Hindlimb muscle (tissue), 1 donor: ENCODE measurements around the gene TMEM101. TPM values are rescaled to one million over a fixed set of nuclear protein-coding genes. Genes with fewer than 3 reads are reported as not detected.
A peak's percentile ranks its signal among the peaks of the same experiment; 100 is the strongest.
"Not testable (repeated sequence)": the region's sequence is repeated elsewhere in the genome, so short reads cannot be mapped to it uniquely, and the experiment has no call there.

Experiments used
- DNase-seq: peaks from one replicate; pipeline ENCODE4 v3.0.0-alpha.2; 2013
- polyA plus RNA-seq: library from polyadenylated mRNA; unstranded; fragments of 120-200 nt; gene quantifications from one replicate; pipeline ENCODE4 v1.2.1, GENCODE V29; 2013; ENCODE audit not compliant: insufficient read length

The TMEM101 gene
- polyA plus RNA-seq, 1 donor: 33.1 TPM

GRCh38 chr17:44000141-44000860, 14.5 kb downstream of the TMEM101 start:
- no peak for DNase-seq

DNA sequence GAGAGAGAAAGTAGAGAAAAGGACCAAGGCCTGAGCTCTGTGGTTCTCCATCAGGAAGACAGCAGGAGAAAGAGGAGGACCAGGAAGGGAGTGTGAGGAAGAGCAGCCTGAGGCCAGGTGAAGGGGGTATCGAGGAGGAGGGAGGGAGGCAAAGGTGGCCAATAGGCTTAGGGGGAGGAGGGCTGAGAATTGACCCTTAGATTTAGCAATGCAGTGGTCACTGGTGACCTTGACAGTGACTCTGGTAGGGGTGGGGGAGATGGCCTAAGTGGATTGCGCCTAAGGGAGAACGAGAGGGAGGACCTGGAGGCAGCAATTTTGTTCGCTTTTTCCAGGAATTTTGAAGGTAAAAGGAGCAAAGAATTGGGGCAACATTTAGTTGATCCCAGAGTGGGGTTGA, 15.7 kb downstream of the TMEM101 start:
- DNase-seq: no peak

GRCh38 chr17:43998552-43998951, 16.2 kb downstream of the TMEM101 start:
- DNase-seq: no peak

DNA sequence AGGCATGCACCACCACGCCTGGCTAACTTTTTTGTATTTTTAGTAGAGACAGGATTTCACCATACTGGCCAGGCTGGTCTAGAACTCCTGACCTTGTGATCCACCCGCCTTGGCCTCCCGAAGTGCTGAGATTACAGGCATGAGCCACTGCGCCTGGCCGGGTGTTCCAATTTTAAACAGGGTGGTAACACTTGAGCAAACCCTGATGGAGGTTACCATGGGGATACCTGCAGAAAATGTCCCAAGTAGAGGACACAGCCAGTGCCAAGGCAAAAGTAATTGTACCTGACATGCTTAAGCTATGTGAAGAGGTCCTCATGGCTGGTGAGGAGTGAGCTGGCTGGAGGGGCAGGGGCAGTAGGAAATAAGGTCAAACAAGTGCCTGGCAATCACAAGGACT, 17.6 kb downstream of the TMEM101 start:
- not testable (repeated sequence) for DNase-seq

GRCh38 chr17:43995150-43995471, 19.7 kb downstream of the TMEM101 start:
- DNase-seq: no peak

DNA sequence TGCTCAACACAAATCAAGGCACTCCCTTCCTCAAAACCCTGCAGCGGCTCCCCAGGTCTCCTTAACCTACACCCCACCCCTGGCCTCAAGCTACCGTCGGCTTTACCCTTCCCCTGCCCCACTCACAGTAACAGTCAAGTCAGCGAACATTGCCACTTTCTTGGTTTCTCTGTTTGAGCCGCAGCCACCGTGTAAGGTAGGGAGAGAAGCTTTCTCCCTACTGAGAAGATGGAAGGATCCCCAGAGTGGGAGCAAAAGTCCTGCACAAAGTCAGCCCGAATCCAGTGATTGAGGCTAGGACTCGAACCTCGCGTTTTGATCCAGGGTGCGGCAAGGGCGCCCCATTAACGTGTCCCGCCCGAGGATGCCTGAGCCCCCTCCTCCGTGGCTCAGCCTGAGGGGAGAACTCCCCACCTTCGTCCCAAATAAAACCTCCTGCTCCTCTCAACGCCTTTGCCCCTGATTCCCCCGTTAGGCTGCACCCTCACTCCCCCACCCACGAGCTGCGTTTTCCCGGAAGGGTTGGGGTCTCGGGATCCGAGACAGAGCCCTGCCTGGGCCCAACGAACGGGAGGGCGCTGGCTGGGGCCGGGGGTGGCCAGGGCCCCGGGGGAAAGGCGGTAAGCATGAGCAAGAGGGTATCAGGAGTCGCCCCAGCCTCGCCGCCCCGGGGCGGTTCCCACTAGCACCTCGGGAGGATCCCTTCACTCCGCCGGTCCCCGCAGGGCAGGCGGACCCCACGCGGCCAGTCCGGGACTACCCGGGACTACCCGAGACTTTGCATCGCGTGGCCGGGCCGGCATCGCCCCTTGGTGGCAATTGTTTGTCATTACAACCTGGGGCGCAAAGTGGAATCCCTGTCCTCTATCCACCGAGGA, 20.3 kb downstream of the TMEM101 start:
- DNase-seq: peak; percentile 42

DNA sequence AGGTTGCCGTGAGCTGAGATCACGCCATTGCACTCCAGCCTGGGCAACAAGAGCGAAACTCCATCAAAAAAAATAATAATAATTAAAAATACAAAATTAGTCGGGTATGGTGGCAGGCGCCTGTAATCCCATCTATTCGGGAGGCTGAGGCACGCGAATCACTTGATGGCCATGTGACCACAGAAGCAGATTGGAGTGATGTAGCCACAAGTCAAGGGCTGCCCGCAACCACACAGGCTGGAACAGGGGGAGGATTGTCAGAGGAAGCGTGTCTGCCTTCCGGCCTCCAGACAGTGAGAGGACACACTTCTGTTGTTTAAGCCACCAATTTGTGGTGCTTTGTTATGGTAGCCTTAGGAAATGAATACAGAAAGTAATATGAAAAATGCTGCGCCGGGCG, 22.1 kb downstream of the TMEM101 start:
- no peak for DNase-seq

DNA sequence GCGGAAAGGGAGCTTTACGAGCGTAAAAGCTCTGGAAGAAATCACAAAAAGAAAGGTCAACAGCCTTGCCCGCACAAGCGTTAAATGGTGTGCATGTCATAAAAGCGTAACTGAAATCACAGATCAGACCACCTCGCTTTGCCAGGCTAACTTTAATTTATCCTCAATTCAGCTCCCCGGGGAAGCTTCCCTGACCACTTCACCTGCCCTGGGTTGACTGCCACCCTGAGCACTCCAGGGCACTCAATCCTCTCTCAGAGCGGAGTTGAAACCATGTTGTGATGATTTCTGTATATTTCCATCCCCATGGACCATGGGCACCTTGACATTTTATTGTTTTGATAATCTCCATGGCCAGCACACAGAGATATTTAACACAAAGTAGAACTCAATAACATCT, 26.5 kb downstream of the TMEM101 start:
- no peak for DNase-seq

GRCh38 chr17:43987131-43988021, 27.4 kb downstream of the TMEM101 start:
- DNase-seq: no peak

DNA sequence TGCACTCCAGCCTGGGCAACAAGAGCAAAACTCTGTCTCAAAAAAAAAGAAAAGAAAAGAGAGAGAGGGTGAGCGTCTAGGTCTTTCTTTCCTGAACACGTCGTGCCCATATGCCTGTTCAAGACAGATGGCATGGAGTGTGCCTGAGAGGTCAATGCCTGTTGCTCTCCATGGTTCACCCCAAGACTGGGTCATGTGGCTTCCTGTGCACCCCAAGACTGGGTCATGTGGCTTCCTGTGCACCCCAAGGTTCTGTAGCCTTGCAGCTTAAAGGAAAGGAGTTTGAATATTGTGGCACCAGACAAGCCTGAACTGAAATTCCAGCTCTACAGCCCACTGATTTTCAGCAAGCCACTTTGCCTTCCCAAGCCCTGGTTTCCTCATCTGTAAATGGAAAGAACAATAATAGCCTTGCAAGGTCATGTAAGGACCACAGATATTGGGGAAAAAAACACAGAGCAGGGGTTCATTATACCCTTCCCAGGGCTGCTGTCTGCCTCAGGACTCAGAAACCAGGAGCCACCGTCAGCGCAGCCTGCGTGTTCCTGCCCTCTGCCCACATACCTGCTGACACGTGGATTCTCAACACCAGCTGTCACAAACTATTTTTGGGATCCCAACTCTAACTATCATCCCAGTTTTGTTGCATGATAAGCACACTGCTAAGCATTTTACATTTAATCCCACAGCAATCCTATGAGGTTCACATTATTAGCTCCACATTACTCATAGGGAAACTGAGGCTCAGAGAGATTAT, 28.4 kb downstream of the TMEM101 start:
- no peak for DNase-seq

DNA sequence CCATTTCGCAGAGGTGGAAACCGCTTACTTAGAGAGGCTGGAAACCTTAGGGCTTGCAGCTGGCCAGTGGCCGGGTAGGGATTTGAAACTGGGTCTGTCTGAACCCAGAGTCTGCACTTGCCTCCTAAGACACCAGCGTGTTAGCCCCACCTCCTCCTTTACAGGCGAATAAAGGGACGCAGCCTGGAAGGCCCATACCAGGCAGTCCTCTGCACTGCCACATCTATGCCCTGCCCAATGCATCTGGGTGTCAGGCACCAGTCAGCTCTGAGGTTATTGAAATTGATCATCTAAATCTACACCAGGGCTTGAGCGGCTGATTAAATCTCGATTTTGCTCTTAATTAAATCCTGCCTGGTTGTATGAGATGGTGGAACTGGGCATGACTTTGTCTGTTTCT, 30.2 kb downstream of the TMEM101 start:
- no peak for DNase-seq

DNA sequence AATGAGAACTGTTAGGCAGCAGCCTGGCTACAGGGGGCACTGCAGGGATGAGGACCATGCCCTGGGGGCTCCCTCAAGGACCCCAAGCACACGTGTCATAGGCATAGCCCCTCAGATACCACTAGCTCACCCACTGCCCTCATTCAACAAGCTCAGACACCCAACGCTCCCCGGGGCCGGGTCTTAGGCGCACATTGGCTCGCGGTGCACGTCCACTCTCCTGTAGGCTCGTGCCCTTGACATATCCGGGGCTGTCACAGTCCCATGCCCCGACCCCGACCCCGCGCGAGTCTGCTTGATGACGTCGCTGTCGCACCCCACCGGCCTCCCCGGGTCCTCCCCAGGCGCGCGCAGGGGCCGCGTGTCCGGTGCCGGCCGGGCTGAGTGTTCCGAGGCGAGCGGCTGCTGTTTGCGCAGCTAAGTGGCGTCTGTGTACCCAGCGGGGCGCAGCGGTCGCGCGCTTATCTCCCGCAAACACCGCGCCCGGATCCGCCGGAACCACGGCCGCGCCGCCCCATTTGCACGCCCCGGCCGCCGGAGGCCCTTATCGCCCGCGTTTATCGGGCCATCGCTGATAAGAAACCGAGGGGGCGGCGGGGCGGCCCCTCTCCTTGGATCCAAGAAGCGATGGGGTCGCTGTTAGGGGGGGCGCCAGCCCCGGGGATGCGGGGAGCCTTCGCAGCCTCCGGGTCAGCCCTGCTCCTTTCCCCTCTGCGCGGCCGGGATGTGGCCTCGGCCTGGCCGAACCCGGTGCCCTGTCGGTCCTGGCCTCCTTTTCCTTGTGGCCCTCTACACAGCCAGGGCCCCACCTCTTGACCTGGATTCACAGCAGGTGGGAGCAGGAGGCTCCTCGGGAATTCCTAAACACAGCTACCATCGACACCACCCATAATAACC, 31.0 kb downstream of the TMEM101 start:
- no peak for DNase-seq

DNA sequence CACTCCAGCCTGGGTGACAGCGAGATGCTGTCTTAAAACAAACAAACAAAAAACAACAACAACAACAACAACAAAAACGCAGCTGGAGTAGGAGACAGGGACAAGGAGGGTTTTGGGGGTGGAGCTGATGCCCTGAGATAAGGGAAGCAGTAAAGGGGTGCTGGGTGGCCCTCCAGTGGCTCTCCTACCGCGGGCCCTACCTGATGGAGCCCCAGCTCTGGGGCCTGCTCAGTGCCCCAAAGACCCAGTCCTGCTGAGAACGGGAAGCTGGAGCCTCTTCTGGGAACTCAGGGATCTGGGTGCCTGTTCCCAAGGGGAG, 31.6 kb downstream of the TMEM101 start:
- DNase-seq: no peak

DNA sequence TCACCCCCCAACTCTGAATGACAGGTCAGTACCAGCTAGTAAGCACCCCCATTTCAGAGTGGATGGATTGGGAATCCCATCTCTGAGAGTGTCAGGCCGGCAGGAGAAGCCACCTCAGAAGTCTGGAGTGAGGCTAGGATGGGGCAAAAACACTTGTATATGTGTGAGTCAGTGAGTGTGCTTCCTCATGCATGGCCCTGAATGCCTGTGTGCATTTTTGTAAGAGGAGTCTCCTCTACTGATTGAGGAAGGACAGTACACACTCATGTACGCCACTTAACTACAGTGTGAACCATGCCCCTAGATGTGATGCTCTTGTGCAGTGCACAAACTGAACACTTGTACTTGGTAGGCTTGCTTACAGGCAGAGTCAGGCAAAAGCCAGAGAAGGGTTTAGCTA, 32.6 kb downstream of the TMEM101 start:
- no peak for DNase-seq

GRCh38 chr17:43979671-43980070, 35.1 kb downstream of the TMEM101 start:
- no peak for DNase-seq

DNA sequence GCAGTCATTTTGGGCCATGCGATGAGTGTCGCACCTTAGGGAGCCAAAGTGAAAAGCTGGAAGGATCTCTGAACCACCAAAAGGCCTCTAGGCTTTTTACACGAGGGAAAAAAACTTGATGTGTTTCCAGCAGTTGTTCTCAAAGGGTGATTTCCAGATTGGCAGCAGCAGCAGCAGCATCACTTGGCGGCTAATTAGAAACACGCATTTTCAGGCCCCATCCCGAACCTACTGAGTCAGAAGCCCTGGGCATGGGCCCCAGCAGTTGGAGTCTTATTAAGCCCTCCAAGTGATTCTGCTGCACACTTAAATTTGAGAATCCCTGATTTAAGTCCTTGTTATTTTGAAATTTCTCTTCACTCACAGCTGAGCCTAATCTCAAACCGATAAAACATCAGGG, 35.8 kb downstream of the TMEM101 start:
- DNase-seq: no peak

DNA sequence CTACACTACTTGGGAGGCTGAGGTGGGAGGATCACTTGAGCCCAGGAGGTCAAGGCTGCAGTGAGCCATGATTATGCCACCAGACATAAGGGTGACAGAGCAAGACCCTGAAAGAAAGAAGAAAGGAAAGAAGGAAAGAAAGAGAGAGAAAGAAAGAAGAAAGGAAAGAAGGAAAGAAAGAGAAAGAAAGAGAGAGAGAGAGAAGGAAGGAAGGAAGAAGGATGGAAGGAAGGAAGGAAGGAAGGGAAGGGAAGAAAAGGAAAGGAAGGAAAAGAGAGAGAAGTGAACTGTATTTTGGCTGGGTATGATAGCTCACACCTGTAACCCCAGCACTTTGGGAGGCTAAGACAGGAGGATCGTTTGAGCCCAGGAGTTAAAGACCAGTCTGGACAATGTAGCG, 36.7 kb downstream of the TMEM101 start:
- DNase-seq: no peak

- no peak for DNase-seq
Observed at GRCh38 chr17:43976963-43977837, 37.6 kb downstream of the TMEM101 start.

DNA sequence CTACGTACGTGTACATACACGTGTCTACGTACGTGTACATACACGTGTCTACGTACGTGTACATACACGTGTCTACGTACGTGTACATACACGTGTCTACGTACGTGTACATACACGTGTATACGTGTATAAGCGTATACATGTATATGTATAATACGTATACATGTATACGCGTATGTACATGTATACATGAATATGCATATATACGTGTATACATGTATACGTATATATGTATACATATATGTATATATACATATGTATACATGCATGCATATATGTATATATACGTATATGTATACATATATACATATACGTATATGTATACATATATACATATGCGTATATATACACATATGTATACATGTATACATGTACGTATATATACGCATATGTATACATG, 38.9 kb downstream of the TMEM101 start:
- DNase-seq: no peak
